CD4-positive, alpha-beta T cell (primary cell): ENCODE data around the gene TRIM71. TPM values are rescaled to one million over a fixed set of nuclear protein-coding genes. Genes with fewer than 3 reads are reported as not detected.

Source experiments
- ATAC-seq: fragments of 200-7000 bp; cut with Tn5 transposase; one replicate; pipeline ENCODE4 v1.10.0; 2022; ENCODE audit warnings: mild to moderate bottlenecking; ENCODE audit not compliant: poor library complexity
- CTCF ChIA-PET: fragments of 350-600 bp; sonication (Branson Sonifier 250); formaldehyde crosslinking; loops from one replicate; lab custom pipeline; 2021; ENCODE audit warnings: antibody characterized with exemption, inconsistent platforms; lab: Charles Lee
- POLR2A ChIA-PET: fragments of 350-600 bp; sonication (Branson Sonifier 250); formaldehyde crosslinking; loops from one replicate; lab custom pipeline; 2021; ENCODE audit warnings: antibody characterized with exemption, inconsistent platforms; lab: Charles Lee
- DNase-seq, 14 experiments: peaks; one replicate each; pipeline ENCODE4 v3.0.0-alpha.2; 2013 to 2020; ENCODE audit warnings: mixed read lengths in 2 of 14
- H3K27ac ChIP-seq, 2 donors: one replicate each; pipeline versions ENCODE4 v1.5.1 to v1.7.0; 2013; ENCODE audit warnings: low read length in 2 of 2, low read depth in 1 of 2, mild to moderate bottlenecking in 1 of 2
- H3K27me3 ChIP-seq, 2 experiments: 1 replicate in 1 of 2; 2 replicates in 1 of 2; pipeline versions ENCODE4 v1.6.1 to v1.7.0; 2013; ENCODE audit warnings: low read length in 2 of 2, control low read depth in 1 of 2, mild to moderate bottlenecking in 1 of 2, moderate library complexity in 1 of 2; ENCODE audit not compliant: insufficient read depth in 2 of 2, control insufficient read depth in 1 of 2
- H3K36me3 ChIP-seq: one replicate; pipeline ENCODE4 v1.6.1; 2013; ENCODE audit warnings: low read length, control low read depth; ENCODE audit not compliant: insufficient read depth
- H3K4me1 ChIP-seq: one replicate; pipeline ENCODE4 v1.6.1; 2013; ENCODE audit warnings: low read length, control low read depth; ENCODE audit not compliant: insufficient read depth
- H3K4me3 ChIP-seq: one replicate; pipeline ENCODE4 v1.5.1; 2013; ENCODE audit warnings: mild to moderate bottlenecking, low read length, moderate library complexity
- H3K9me3 ChIP-seq, 2 experiments: 1 replicate in 1 of 2; 2 replicates in 1 of 2; pipeline versions ENCODE4 v1.6.1 to v1.7.0; 2013; ENCODE audit warnings: low read length in 2 of 2, mild to moderate bottlenecking in 2 of 2, control low read depth in 1 of 2, moderate library complexity in 1 of 2; ENCODE audit not compliant: control insufficient read depth in 1 of 2, insufficient read depth in 1 of 2
- H3K27ac Mint-ChIP-seq: one replicate; pipeline ENCODE4 v1.8.0; 2020; ENCODE audit warnings: mixed read lengths
- H3K27me3 Mint-ChIP-seq: one replicate; pipeline ENCODE4 v1.8.0; 2021; ENCODE audit warnings: mixed read lengths
- H3K36me3 Mint-ChIP-seq: one replicate; pipeline ENCODE4 v1.8.0; 2021; ENCODE audit warnings: low read depth, mixed read lengths
- H3K4me1 Mint-ChIP-seq: one replicate; pipeline ENCODE4 v1.8.0; 2021; ENCODE audit warnings: low read depth, mixed read lengths
- H3K4me3 Mint-ChIP-seq: one replicate; pipeline ENCODE4 v1.8.0; 2020; ENCODE audit warnings: mild to moderate bottlenecking, mixed read lengths
- H3K9me3 Mint-ChIP-seq: one replicate; pipeline ENCODE4 v1.8.0; 2020; ENCODE audit warnings: mixed read lengths
- intact Hi-C, 2 experiments: fragments of 100-400 bp; cut with DNase I in 1 of 2; cut with micrococcal nuclease in 1 of 2; formaldehyde crosslinking; loops; one replicate each; pipeline versions ENCODE4 v1.15.1 to v1.9.0; 2023 to 2025; cut with DNase I, micrococcal nuclease
- total RNA-seq, 174 experiments: library from RNA in 2 of 174; stranded (reverse) in 2 of 174; gene quantifications; one replicate each; pipeline ENCODE4 v1.2.3 and lab custom pipeline; 2021 to 2026
- TF ChIP-seq, protein P1 (sequence below): fragments of 200-600 bp; IDR thresholded peaks from one replicate; pipeline ENCODE4 v1.8.0; 2022; ENCODE audit warnings: antibody characterized with exemption, mild to moderate bottlenecking

Gene TRIM71
- total RNA-seq, 2 experiments from 2014 or later, result 0.03 TPM; not detected in 1

DNA sequence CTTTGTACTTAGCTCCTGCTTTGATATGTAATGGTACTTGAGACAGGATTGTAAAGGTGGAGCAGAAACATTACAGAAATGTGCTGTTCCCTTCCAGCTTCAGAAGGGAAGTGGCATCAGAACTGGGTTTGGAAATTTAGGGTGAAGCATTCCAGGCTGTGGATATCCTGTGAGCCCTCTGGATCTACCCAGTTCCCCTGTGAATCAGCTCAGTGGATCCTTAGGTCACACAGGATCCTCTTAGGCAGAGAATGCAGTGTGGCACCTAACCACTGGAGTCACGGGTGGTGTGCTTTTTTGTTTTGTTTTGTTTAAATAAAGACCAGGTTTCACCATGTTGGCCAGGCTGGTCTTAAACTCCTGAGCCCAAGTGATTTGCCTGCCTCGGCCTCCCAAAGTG, 66.0 kb downstream of the TRIM71 start:
- H3K36me3 ChIP-seq, result no peaks in the 10 kb centered on the region
- ATAC-seq, result no peak
- TF ChIP-seq, protein P1, sequence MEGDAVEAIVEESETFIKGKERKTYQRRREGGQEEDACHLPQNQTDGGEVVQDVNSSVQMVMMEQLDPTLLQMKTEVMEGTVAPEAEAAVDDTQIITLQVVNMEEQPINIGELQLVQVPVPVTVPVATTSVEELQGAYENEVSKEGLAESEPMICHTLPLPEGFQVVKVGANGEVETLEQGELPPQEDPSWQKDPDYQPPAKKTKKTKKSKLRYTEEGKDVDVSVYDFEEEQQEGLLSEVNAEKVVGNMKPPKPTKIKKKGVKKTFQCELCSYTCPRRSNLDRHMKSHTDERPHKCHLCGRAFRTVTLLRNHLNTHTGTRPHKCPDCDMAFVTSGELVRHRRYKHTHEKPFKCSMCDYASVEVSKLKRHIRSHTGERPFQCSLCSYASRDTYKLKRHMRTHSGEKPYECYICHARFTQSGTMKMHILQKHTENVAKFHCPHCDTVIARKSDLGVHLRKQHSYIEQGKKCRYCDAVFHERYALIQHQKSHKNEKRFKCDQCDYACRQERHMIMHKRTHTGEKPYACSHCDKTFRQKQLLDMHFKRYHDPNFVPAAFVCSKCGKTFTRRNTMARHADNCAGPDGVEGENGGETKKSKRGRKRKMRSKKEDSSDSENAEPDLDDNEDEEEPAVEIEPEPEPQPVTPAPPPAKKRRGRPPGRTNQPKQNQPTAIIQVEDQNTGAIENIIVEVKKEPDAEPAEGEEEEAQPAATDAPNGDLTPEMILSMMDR, result no peak
- H3K27ac Mint-ChIP-seq, result no peak overlapping the region
- peaks cover 14% of the 10 kb centered on the region for H3K4me1 ChIP-seq
- H3K4me1 Mint-ChIP-seq, result peaks cover 15% of the 10 kb centered on the region
- no peaks in the 10 kb centered on the region for H3K9me3 ChIP-seq
- H3K9me3 Mint-ChIP-seq, result no peaks in the 10 kb centered on the region
- no peak overlapping the region for H3K4me3 ChIP-seq
- no peaks in the 10 kb centered on the region for H3K27me3 ChIP-seq
- no peak for DNase-seq
- intact Hi-C loops, result no loop called here
- ChIA-PET CTCF (no interaction called here), POLR2A (no interaction called here)
- no peak overlapping the region for H3K27ac ChIP-seq
- H3K4me3 Mint-ChIP-seq, result no peak overlapping the region
- H3K36me3 Mint-ChIP-seq, result no peaks in the 10 kb centered on the region
- no peaks in the 10 kb centered on the region for H3K27me3 Mint-ChIP-seq

DNA sequence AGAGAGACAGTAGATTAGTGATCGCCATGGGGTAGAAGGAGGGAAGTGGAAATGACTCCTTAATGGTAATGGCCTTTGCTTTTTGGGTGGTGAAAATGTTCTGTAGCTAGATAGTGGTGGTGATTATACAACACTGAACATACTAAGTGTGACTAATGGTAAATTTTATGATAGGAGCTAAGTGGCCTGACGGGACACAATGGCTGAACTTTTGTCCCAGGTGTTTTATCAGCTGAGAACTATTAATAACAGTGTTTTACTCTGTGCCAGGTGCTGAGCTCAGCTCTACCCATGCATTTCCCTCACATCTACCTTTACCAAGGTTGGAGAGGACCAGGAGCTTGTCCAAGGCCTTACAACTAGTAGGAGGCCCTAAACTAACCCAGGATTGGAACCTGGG, 66.8 kb downstream of the TRIM71 start:
- intact Hi-C loops, result no loop called here

DNA sequence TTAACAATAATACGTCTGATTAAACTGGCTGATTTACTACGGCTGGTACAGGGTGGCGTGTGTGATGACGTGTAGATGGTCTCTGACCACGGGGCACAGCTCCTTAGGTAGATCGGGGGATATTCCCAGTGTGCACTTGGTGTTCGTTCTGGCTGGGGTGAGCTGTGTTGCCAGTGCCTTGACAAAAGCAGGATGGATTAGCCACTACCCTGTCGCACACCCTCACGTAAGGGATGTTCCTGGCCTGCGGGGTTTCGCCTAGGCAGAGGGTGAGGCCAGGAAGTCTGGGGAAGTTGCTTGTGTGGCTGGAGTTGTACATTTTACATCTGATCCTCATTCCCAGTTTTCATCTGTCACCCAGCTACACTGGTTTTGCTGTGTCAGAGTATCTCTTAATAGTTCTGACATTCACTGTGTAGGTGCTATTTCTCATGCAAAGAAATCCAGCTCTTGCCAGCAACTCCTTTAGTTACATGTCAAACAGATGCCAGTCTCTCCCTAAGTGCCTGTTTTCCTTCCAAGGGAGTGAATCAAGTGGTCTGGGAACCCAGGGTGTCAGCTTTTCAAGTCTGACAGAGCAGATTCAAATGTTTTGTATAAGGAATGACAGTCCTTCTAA, 67.6 kb downstream of the TRIM71 start:
- TF ChIP-seq, protein P1, result no peak
- Histone ChIP-seq H3K36me3 (no peaks in the 10 kb centered on the region), H3K27ac (no peak overlapping the region), H3K9me3 (no peaks in the 10 kb centered on the region), H3K27me3 (peaks cover 0 to under 1% of the 10 kb centered on the region in 2 experiments), H3K4me1 (peaks cover 14% of the 10 kb centered on the region), H3K4me3 (no peak overlapping the region)
- Mint-ChIP-seq H3K27ac (no peak overlapping the region), H3K27me3 (no peaks in the 10 kb centered on the region), H3K9me3 (no peaks in the 10 kb centered on the region), H3K36me3 (no peaks in the 10 kb centered on the region), H3K4me3 (no peak overlapping the region), H3K4me1 (peaks cover 15% of the 10 kb centered on the region)
- intact Hi-C loops, result no loop called here
- ATAC-seq, result no peak
- DNase-seq, result no peak
- POLR2A ChIA-PET, result no interaction called here
- CTCF ChIA-PET, result interaction anchor here (0.9 kb wide), 1 partner anchor 8 kb away, joined by 3 read pairs; no protein-coding TSS in a partner anchor

More for the DNA sequence above, 66.8 kb downstream of the TRIM71 start:
- H3K4me3 ChIP-seq, result no peak overlapping the region
- TF ChIP-seq, protein P1, result no peak
- H3K27ac ChIP-seq, result no peak overlapping the region
- no peaks in the 10 kb centered on the region for H3K36me3 ChIP-seq
- ChIA-PET POLR2A (no interaction called here), CTCF (interaction anchor here (0.9 kb wide), 1 partner anchor 9 kb away, joined by 3 read pairs; no protein-coding TSS in a partner anchor)
- H3K4me1 ChIP-seq, result peaks cover 14% of the 10 kb centered on the region
- H3K9me3 ChIP-seq, result no peaks in the 10 kb centered on the region
- H3K9me3 Mint-ChIP-seq, result no peaks in the 10 kb centered on the region
- no peaks in the 10 kb centered on the region for H3K27me3 ChIP-seq
- H3K36me3 Mint-ChIP-seq, result no peaks in the 10 kb centered on the region
- DNase-seq (no peak), ATAC-seq (no peak)
- no peak overlapping the region for H3K27ac Mint-ChIP-seq
- peaks cover 15% of the 10 kb centered on the region for H3K4me1 Mint-ChIP-seq
- H3K27me3 Mint-ChIP-seq, result no peaks in the 10 kb centered on the region
- H3K4me3 Mint-ChIP-seq, result no peak overlapping the region
